OCI-M2 (cell line): ENCODE results near the gene DAD1.
"Not testable (repeated sequence)": the region's sequence is repeated elsewhere in the genome, so short reads cannot be mapped to it uniquely, and the experiment has no call there.

Experiments used
- DNase-seq: peaks from one replicate; lab custom pipeline; 2025; ENCODE audit not compliant: unreplicated experiment; lab: John Stamatoyannopoulos, UW

DAD1 gene

GRCh38 chr14:22553861-22554497 is 35.0 kb downstream of the DAD1 start:
- DNase-seq, result not testable (repeated sequence)

GRCh38 chr14:22553445-22553844 is 35.6 kb downstream of the DAD1 start:
- no peak for DNase-seq

DNA sequence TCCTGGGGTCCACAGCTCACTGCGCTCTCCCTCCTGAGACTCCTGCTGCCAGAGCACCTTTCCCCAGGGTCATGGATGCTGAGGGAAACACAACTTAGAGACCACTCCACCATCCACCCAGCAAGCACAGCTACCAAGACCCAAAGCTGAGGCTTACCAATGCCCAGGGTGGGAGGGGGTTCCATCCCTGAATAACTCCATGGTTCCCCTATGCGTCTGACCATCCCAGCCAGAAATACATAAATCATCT is 36.3 kb downstream of the DAD1 start:
- DNase-seq, result no peak

- DNase-seq, result no peak
These were observed 36.8 kb downstream of the DAD1 start for GRCh38 chr14:22552001-22552826.

DNA sequence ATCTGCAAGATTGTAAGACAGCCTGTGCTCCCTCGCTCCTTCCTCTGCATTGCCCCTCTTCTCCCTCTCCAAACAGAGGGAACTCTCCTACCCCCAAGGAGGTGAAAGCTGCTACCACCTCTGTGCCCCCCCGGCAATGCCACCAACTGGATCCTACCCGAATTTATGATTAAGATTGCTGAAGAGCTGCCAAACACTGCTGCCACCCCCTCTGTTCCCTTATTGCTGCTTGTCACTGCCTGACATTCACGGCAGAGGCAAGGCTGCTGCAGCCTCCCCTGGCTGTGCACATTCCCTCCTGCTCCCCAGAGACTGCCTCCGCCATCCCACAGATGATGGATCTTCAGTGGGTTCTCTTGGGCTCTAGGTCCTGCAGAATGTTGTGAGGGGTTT is 37.4 kb downstream of the DAD1 start:
- DNase-seq, result no peak

GRCh38 chr14:22549981-22550673 is 38.9 kb downstream of the DAD1 start:
- DNase-seq, result no peak

DNA sequence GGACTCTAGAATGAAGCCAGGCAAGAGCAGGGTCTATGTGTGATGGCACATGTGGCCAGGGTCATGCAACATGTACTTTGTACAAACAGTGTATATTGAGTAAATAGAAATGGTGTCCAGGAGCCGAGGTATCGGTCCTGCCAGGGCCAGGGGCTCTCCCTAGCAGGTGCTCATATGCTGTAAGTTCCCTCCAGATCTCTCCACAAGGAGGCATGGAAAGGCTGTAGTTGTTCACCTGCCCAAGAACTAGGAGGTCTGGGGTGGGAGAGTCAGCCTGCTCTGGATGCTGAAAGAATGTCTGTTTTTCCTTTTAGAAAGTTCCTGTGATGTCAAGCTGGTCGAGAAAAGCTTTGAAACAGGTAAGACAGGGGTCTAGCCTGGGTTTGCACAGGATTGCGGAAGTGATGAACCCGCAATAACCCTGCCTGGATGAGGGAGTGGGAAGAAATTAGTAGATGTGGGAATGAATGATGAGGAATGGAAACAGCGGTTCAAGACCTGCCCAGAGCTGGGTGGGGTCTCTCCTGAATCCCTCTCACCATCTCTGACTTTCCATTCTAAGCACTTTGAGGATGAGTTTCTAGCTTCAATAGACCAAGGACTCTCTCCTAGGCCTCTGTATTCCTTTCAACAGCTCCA is 39.6 kb downstream of the DAD1 start:
- no peak for DNase-seq

DNA sequence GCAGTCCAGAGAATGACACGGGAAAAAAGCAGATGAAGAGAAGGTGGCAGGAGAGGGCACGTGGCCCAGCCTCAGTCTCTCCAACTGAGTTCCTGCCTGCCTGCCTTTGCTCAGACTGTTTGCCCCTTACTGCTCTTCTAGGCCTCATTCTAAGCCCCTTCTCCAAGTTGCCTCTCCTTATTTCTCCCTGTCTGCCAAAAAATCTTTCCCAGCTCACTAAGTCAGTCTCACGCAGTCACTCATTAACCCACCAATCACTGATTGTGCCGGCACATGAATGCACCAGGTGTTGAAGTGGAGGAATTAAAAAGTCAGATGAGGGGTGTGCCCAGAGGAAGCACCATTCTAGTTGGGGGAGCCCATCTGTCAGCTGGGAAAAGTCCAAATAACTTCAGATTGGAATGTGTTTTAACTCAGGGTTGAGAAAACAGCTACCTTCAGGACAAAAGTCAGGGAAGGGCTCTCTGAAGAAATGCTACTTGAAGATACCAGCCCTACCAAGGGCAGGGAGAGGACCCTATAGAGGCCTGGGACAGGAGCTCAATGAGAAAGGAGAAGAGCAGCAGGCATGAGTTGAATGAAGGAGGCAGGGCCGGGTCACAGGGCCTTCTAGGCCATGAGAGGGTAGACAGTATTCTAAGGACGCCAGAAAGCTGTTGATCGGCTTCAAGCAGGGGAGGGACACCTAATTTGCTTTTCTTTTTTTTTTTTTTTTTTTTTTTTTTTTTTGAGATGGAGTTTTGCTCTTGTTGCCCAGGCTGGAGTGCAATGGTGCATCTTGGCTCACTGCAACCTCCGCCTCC is 40.9 kb downstream of the DAD1 start:
- no peak for DNase-seq

GRCh38 chr14:22547313-22547947 is 41.6 kb downstream of the DAD1 start:
- no peak for DNase-seq

- DNase-seq, result no peak
These were observed 42.3 kb downstream of the DAD1 start for GRCh38 chr14:22546722-22547071.

DNA sequence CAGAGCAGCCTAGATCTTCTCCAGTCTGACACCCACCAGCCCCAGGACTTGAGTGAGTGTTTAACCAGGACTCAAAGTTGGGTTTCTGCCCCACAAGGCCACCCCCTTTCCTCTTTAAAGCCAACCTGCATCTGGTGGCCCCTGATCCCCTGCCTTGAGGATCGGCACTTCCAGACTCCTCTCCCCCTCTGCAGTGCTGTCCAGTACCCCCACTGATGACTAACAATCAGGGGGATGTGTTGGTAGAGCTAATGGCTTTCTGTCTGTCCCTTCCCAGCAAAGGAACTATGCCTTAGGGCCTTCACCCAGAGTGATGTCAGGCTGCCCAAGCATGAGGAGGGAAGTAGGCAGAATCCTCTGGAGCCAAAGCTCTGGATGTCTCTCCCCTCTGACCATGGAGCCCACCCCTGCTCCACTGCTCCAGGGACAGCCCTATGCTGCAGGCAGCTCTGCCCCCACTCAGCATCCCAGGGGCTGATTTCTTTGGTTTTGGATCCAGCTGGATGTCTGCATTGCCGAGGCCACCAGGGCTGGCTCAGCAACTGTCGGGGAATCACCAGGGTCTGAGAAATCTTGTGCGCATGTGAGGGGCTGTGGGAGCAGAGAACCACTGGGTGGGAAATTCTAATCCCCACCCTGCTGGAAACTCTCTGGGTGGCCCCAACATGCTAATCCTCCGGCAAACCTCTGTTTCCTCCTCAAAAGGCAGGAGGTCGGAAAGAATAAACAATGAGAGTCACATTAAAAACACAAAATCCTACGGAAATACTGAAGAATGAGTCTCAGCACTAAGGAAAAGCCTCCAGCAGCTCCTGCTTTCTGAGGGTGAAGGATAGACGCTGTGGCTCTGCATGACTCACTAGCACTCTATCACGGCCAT is 42.9 kb downstream of the DAD1 start:
- no peak for DNase-seq

- DNase-seq, result no peak
These were observed 44.1 kb downstream of the DAD1 start for GRCh38 chr14:22544881-22545420.

DNA sequence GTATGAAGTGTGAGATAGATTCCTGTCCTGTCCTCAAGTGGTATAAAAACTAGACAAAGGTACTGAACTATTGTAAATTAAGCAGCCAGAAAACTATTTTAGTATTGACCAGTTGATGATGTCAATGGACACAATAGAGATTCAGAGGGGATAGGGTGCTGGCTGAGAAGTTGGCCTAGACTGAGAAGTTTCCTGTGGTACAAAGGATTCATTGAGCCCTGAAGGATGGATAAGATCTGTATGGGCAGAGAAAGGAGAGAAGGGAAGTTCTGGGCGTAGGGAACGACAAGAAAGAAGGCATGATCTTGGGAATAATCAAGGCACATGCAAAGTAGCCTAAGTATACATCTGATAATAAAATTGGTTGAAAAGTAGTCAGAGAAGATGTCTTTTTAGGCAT is 44.6 kb downstream of the DAD1 start:
- DNase-seq, result no peak

GRCh38 chr14:22543570-22544357 is 45.3 kb downstream of the DAD1 start:
- not testable (repeated sequence) for DNase-seq

DNA sequence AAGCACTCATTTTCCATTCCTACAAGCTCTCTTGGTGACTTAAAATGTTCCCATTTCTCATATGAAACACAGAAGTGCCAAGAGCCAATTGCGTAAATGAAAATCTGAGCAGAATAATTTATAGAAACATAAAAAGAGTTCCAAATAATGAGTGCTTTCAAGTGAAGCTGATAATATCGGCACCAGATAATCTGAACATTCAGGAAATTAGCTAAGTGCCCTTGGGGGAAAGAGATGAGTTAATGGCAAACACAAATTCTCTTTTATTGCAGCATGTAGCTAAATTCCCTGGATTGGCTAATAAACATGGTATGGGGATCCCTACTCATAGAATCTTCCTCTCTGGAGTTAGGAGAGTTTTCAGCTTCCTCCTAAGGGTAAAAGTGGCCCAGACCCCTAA is 46.7 kb downstream of the DAD1 start:
- no peak for DNase-seq

DNA sequence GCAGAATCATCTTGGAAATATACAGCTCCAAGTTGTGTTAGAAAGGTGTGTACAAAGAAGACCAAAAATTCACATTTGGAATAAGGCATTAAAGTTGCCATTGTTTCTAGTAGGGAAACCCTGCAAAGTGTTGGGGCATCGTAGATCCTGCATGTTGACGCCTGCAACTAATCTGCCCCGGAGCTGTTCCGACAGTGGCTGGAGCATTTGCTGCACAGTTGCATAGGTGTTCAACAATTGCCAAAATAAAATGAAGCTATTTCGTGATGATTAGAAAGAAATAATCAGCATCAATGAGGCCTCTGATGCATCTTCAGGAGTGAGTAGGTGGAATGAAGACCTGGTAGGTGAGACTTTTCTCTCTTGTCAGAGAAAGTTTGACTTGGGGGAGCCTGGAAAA is 47.3 kb downstream of the DAD1 start:
- no peak for DNase-seq

DNA sequence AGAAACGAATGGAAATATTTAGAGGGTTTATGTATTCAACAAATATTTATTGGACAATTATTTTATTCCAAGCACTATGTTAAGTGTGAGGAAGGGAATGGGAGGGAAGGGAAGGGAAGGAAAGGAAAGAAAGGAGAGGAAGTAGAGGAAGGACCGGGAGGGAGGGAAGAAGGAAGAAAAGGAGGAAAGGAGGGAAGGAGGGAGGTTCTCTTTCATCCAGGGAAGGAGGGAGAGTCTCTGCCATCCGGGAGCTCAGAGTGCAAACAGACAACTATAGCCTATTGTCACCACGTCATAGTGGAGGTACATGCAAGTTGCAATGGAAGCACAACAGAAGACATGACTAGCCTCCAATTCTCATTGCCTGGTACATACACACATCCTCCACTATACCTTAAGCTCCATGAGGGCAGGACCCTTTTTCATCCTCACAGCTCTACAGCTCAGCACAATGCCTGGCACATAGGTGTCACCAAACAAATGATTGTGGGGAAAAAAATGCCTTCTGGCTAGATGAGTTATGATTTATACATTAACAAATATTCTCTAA is 48.1 kb downstream of the DAD1 start:
- DNase-seq, result no peak

DNA sequence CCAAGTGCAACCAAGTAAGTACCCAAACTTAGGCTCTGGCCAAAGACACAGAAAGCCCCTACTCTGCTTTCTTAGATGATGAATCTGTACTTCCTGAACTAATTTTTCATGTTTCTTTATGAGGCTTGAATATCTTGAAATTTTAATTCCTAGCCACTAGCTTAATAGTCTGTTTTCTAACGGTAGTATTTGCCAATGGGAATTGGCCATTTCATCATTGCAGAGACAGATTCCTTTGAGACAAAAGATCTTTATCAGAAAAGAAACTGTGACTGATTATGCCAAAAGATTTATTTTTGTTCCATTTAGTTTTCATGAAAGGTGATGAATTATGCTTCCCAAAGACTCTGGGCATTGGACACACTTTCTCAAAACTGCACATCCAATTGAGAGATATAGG is 48.7 kb downstream of the DAD1 start:
- DNase-seq, result no peak
